HepG2 (cell line): ENCODE results near the gene CD7. TPM values are rescaled to one million over a fixed set of nuclear protein-coding genes. Genes with fewer than 3 reads are reported as not detected.

Source experiments
- ATAC-seq: fragments of 200-7000 bp; cut with Tn5 transposase; 3 replicates; pipeline ENCODE4 v1.9.1; 2020; ENCODE audit warnings: mild to moderate bottlenecking, moderate library complexity
- BruUV-seq: library from RNA; stranded (reverse); fragments of 400-500 nt; replicated peaks from 2 replicates; lab custom pipeline; 2021; lab: Mats Ljungman, UMichigan
- CTCF ChIA-PET: fragments of 300-600 bp; formaldehyde crosslinking; extraction: SDS; loops from one replicate; lab custom pipeline; 2021; ENCODE audit warnings: low total read pairs, inconsistent platforms, low intra/inter-chr PET ratio; lab: Yijun Ruan, JAX
- POLR2A ChIA-PET: fragments of 350-600 bp; sonication (Branson Sonifier 250); formaldehyde crosslinking; loops from one replicate; lab custom pipeline; 2020; ENCODE audit warnings: antibody characterized with exemption, inconsistent platforms; lab: Yijun Ruan, JAX
- DNase-seq: peaks from one replicate; pipeline ENCODE4 v3.0.0-alpha.2; 2015; ENCODE audit warnings: low spot score
- FAIRE-seq: peaks from 3 replicates; lab custom pipeline; 2011; peaks lifted over from hg19 to GRCh38; lab: Jason Lieb, UNC
- H2AFZ ChIP-seq: one replicate; pipeline ENCODE4 v1.6.1; 2011; ENCODE audit warnings: low read length, inconsistent platforms
- H3K27ac ChIP-seq: fragments of 300-600 bp; 3 replicates; pipeline ENCODE4 v1.8.0; 2011; ENCODE audit warnings: mixed run types, mild to moderate bottlenecking, mixed read lengths, low read length, inconsistent platforms; ENCODE audit not compliant: insufficient read depth; ENCODE audit errors: extremely low read length
- H3K27me3 ChIP-seq, 2 experiments: fragments of 200-600 bp in 1 of 2; 2 replicates in 1 of 2; 3 replicates in 1 of 2; pipeline versions ENCODE4 v1.6.0 to v1.8.0; 2011; ENCODE audit warnings: low read length in 2 of 2, mild to moderate bottlenecking in 2 of 2, moderate library complexity in 2 of 2, inconsistent platforms in 1 of 2; ENCODE audit not compliant: insufficient read depth in 2 of 2, control insufficient read depth in 1 of 2
- H3K36me3 ChIP-seq, 2 experiments: fragments of 200-600 bp in 1 of 2; replicated peaks in 1 of 2; 2 replicates in 1 of 2; 3 replicates in 1 of 2; pipeline versions ENCODE4 v1.5.1 to v1.8.0; 2011; ENCODE audit warnings: low read length in 2 of 2, inconsistent platforms in 1 of 2; ENCODE audit not compliant: insufficient read depth in 2 of 2, control insufficient read depth in 1 of 2
- H3K4me1 ChIP-seq: 2 replicates; pipeline ENCODE4 v1.5.1; 2012; ENCODE audit warnings: low read length, inconsistent platforms; ENCODE audit not compliant: insufficient read depth
- H3K4me2 ChIP-seq: 2 replicates; pipeline ENCODE4 v1.6.0; 2011; ENCODE audit warnings: low read depth, low read length, inconsistent platforms
- H3K4me3 ChIP-seq, 3 experiments: fragments of 200-600 bp in 1 of 3; sonication (generic), shearing (Covaris generic) in 1 of 3; replicated peaks in 1 of 3; 2 replicates each; pipeline ENCODE4 v1.5.1; 2011 to 2016; ENCODE audit warnings: low read length in 3 of 3, inconsistent platforms in 2 of 3, low read depth in 2 of 3, mild to moderate bottlenecking in 2 of 3, control low read depth in 1 of 3, mixed read lengths in 1 of 3; ENCODE audit not compliant: insufficient read depth in 1 of 3
- H3K79me2 ChIP-seq: one replicate; pipeline ENCODE4 v1.6.1; 2011; ENCODE audit warnings: low read length, inconsistent platforms; ENCODE audit not compliant: insufficient read depth
- H3K9ac ChIP-seq: 2 replicates; pipeline ENCODE4 v1.6.0; 2011; ENCODE audit warnings: mild to moderate bottlenecking, low read depth, low read length, inconsistent platforms; ENCODE audit not compliant: insufficient read depth
- H3K9me3 ChIP-seq: 2 replicates; pipeline ENCODE4 v1.5.1; 2012; ENCODE audit warnings: mild to moderate bottlenecking, low read length
- H4K20me1 ChIP-seq: 2 replicates; pipeline ENCODE4 v1.6.0; 2011; ENCODE audit warnings: inconsistent platforms, mild to moderate bottlenecking, low read length, moderate library complexity; ENCODE audit not compliant: insufficient read depth
- AHR ChIP-seq: IDR thresholded peaks from 2 replicates; pipeline ENCODE4 v1.6.1; 2018; ENCODE audit warnings: missing genetic modification reagents, missing compliant biosample characterization
- BHLHE40 ChIP-seq: IDR thresholded peaks from 2 replicates; pipeline ENCODE4 v1.6.1; 2011; ENCODE audit warnings: low read length, improper control_type of control experiment
- CREB1 ChIP-seq, 2 experiments: fragments of 450-650 bp in 1 of 2; IDR thresholded peaks; 2 replicates each; pipeline ENCODE4 v1.6.1; 2016 to 2017; ENCODE audit warnings: control low read depth in 1 of 2, mild to moderate bottlenecking in 1 of 2, missing compliant biosample characterization in 1 of 2, missing genetic modification characterization in 1 of 2
- FLYWCH1 ChIP-seq: sonication (generic); formaldehyde crosslinking; IDR thresholded peaks from 2 replicates; pipeline ENCODE4 v1.8.1; 2023; ENCODE audit warnings: mild to moderate bottlenecking, missing genetic modification reagents
- FOSL2 ChIP-seq: sonication (generic); formaldehyde crosslinking; IDR thresholded peaks from 2 replicates; pipeline ENCODE4 v1.4.0; 2020; ENCODE audit warnings: missing genetic modification reagents
- FOXO1 ChIP-seq: sonication (generic); formaldehyde crosslinking; IDR thresholded peaks from 2 replicates; pipeline ENCODE4 v1.4.0; 2020; ENCODE audit warnings: missing genetic modification reagents
- HIVEP1 ChIP-seq: sonication (generic); formaldehyde crosslinking; IDR thresholded peaks from 2 replicates; pipeline ENCODE4 v1.4.0; 2020; ENCODE audit warnings: mild to moderate bottlenecking, missing genetic modification reagents
- KAT2B ChIP-seq: fragments of 150-350 bp; IDR thresholded peaks from 2 replicates; pipeline ENCODE4 v1.6.1; 2014; ENCODE audit warnings: low read depth, low read length, borderline replicate concordance
- NFYB ChIP-seq: sonication (generic); formaldehyde crosslinking; IDR thresholded peaks from 2 replicates; pipeline ENCODE4 v1.4.0; 2020; ENCODE audit warnings: missing genetic modification reagents
- NR1H2 ChIP-seq: sonication (generic); formaldehyde crosslinking; IDR thresholded peaks from 2 replicates; pipeline ENCODE4 v1.8.1; 2022; ENCODE audit warnings: low read depth, missing genetic modification reagents, borderline replicate concordance
- POGZ ChIP-seq: sonication (generic); formaldehyde crosslinking; IDR thresholded peaks from 2 replicates; pipeline ENCODE4 v1.4.0; 2020; ENCODE audit warnings: mild to moderate bottlenecking, missing genetic modification reagents
- POLR2G ChIP-seq: fragments of 200-400 bp; formaldehyde crosslinking; IDR thresholded peaks from 2 replicates; pipeline ENCODE4 v1.6.1; 2018; ENCODE audit warnings: mild to moderate bottlenecking, low read depth, low read length, moderate library complexity
- TSC22D2 ChIP-seq: sonication (generic); formaldehyde crosslinking; IDR thresholded peaks from 2 replicates; pipeline ENCODE4 v1.5.1; 2020; ENCODE audit warnings: missing genetic modification reagents, mild to moderate bottlenecking, borderline replicate concordance
- ZKSCAN5 ChIP-seq: sonication (generic); formaldehyde crosslinking; IDR thresholded peaks from 2 replicates; pipeline ENCODE4 v1.5.1; 2020; ENCODE audit warnings: mild to moderate bottlenecking, missing genetic modification reagents
- ZNF230 ChIP-seq: sonication (generic); formaldehyde crosslinking; IDR thresholded peaks from 2 replicates; pipeline ENCODE4 v1.4.0; 2020; ENCODE audit warnings: mild to moderate bottlenecking, missing genetic modification reagents
- ZNF33A ChIP-seq: sonication (generic); formaldehyde crosslinking; IDR thresholded peaks from 2 replicates; pipeline ENCODE4 v1.5.1; 2020; ENCODE audit warnings: missing genetic modification reagents, mild to moderate bottlenecking, moderate library complexity, borderline replicate concordance
- ZNF572 ChIP-seq: sonication (generic); formaldehyde crosslinking; IDR thresholded peaks from 2 replicates; pipeline ENCODE4 v1.5.1; 2020; ENCODE audit warnings: mild to moderate bottlenecking, missing genetic modification reagents
- WGBS: methylation state at CpG from one replicate; pipeline ENCODE4 v1.1.6; 2017; ENCODE audit warnings: low lambda C conversion rate; 5-methylcytosine and 5-hydroxymethylcytosine counted together
- in situ Hi-C: cut with HindIII; loops from 2 replicates; pipeline ENCODE4 v1.10.0; 2017; ENCODE audit warnings: low pct_unique_long_range_greater_than_20kb; ENCODE audit not compliant: extremely low pct_ligation_motif_present
- intact Hi-C: fragments of 100-400 bp; cut with micrococcal nuclease; formaldehyde crosslinking; loops from one replicate; pipeline ENCODE4 v1.10.0; 2022; ENCODE audit not compliant: unreplicated experiment
- polyA plus RNA-seq, 8 experiments: library from polyadenylated mRNA; depleted of rRNA in 3 of 8; stranded (reverse) in 7 of 8; unstranded in 1 of 8; fragments of >200 nt; fragmentation: Illumina TruSeq in 4 of 8; extraction: Trizol in 4 of 8; gene quantifications; 2 replicates each; pipeline versions ENCODE4 v1.2.1 to v1.2.3, GENCODE V29; 2011 to 2016; ENCODE audit warnings: low read depth in 4 of 8, missing spikeins in 1 of 8, mixed read lengths in 1 of 8; ENCODE audit not compliant: insufficient read depth in 1 of 8
- total RNA-seq, 5 experiments: library from RNA; depleted of rRNA; stranded (reverse); fragments of >200 nt; fragmentation: Illumina TruSeq; extraction: Trizol; gene quantifications; 2 replicates each; pipeline ENCODE4 v1.2.3, GENCODE V29; 2016; ENCODE audit warnings: low read depth in 1 of 5
- TF ChIP-seq, protein P1 (sequence below): sonication (generic); formaldehyde crosslinking; IDR thresholded peaks from 2 replicates; pipeline ENCODE4 v1.8.1; 2022; ENCODE audit warnings: mild to moderate bottlenecking, missing genetic modification reagents
- TF ChIP-seq, protein P2 (sequence below): IDR thresholded peaks from 2 replicates; pipeline ENCODE4 v1.6.1; 2016; ENCODE audit warnings: mild to moderate bottlenecking, missing biosample characterization, missing genetic modification reagents
- TF ChIP-seq, protein P3 (sequence below): sonication (generic); formaldehyde crosslinking; IDR thresholded peaks from 2 replicates; pipeline ENCODE4 v1.5.0; 2020; ENCODE audit warnings: mild to moderate bottlenecking, missing genetic modification reagents
- TF ChIP-seq, protein P4 (sequence below): sonication (generic); formaldehyde crosslinking; IDR thresholded peaks from 2 replicates; pipeline ENCODE4 v1.4.0; 2020; ENCODE audit warnings: missing genetic modification reagents, borderline replicate concordance

The CD7 gene
- total and polyA plus RNA-seq, 2 of the 13 experiments (the other 11 are each of a cell fraction or from before 2014, with no cell fraction given): 67.6 to 76.4 TPM

DNA sequence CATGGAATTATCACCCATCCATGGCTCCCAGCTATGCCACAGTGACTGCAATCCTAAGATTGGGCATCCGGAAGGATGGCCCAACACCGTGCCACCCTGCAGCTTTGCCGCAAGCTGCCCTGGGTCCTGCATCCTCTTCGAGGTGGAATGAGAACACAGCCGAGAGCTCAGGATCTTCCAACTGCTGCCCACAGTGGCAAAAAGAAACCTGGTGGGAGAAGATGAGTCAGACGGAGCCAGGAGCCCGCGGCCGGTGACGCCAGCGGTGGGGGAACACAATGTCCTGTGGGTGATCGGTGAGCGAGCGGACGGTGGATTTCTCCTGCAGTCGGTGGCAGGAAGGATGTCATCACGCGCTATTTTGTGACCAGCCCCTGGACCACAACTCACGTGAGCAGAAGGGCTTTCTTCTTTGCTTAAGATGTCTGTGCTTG lies 20.1 kb downstream of the CD7 start:
- intact Hi-C loops: loop anchor here (5.0 kb wide), 1 partner anchor 40 kb away; no protein-coding TSS in a partner anchor
- CTCF ChIA-PET: no interaction called here
- H3K4me2 ChIP-seq: peak overlapping the region; percentile 99
- no peaks in the 10 kb centered on the region for H3K36me3 ChIP-seq
- no peak overlapping the region for H2AFZ ChIP-seq
- H3K79me2 ChIP-seq: no peaks in the 10 kb centered on the region
- peak overlapping the region; percentile 52 to 78 (median 56) for H3K4me3 ChIP-seq
- in situ Hi-C loops: no loop called here
- peak overlapping the region; percentile 71; the same call in 1 of the 2 replicates for H3K9ac ChIP-seq
- no peak for FAIRE-seq
- no peak for DNase-seq
- POLR2A ChIA-PET: interaction anchor here (1.1 to 12.8 kb wide), 14 partner anchors 9 to 206 kb away, joined by 3 to 270 read pairs (median 24); partner anchors contain the start of genes CD7, CSNK1D and SECTM1
- ATAC-seq: no peak
- no peaks in the 10 kb centered on the region for H3K9me3 ChIP-seq
- peaks cover 89% of the 10 kb centered on the region for H3K4me1 ChIP-seq
- no peaks in the 10 kb centered on the region for H4K20me1 ChIP-seq
- no peak overlapping the region for H3K27ac ChIP-seq
- H3K27me3 ChIP-seq: no peaks in the 10 kb centered on the region
- no TSS peak for BruUV-seq
- WGBS: 42% methylated on average over 19 of the region's 19 CpGs
- TF ChIP-seq, protein P1, sequence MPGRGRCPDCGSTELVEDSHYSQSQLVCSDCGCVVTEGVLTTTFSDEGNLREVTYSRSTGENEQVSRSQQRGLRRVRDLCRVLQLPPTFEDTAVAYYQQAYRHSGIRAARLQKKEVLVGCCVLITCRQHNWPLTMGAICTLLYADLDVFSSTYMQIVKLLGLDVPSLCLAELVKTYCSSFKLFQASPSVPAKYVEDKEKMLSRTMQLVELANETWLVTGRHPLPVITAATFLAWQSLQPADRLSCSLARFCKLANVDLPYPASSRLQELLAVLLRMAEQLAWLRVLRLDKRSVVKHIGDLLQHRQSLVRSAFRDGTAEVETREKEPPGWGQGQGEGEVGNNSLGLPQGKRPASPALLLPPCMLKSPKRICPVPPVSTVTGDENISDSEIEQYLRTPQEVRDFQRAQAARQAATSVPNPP (CRISPR knock-in tag): no peak
- TF ChIP-seq ZNF572 (CRISPR knock-in tag) (no peak), FLYWCH1 (CRISPR knock-in tag) (no peak), BHLHE40 (peak; percentile 87), FOXO1 (0 out of 2 replicates have a peak, but pooled peaks have one; percentile 20), HIVEP1 (CRISPR knock-in tag) (no peak; the same call in 1 of the 2 replicates), ZKSCAN5 (CRISPR knock-in tag) (no peak), FOSL2 (peak; percentile 72), POLR2G (no peak), NFYB (CRISPR knock-in tag) (peak; percentile 26; the same call in 1 of the 2 replicates), TSC22D2 (CRISPR knock-in tag) (no peak), ZNF230 (CRISPR knock-in tag) (0 out of 2 replicates have a peak, but pooled peaks have one; percentile 6), ZNF33A (CRISPR knock-in tag) (no peak), POGZ (CRISPR knock-in tag) (no peak), KAT2B (no peak), AHR (peak; percentile 65; the same call in 1 of the 2 replicates), CREB1 (IDR thresholded peaks at IDR 0.05) (0 out of 2 replicates have a peak, but pooled peaks have one; percentile 6), CREB1 (CRISPR knock-in tag; IDR thresholded peaks at IDR 0.05) (no peak), NR1H2 (no peak)
- TF ChIP-seq, protein P2, sequence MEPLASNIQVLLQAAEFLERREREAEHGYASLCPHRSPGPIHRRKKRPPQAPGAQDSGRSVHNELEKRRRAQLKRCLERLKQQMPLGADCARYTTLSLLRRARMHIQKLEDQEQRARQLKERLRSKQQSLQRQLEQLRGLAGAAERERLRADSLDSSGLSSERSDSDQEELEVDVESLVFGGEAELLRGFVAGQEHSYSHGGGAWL (CRISPR knock-in tag): no peak
- TF ChIP-seq, protein P3, sequence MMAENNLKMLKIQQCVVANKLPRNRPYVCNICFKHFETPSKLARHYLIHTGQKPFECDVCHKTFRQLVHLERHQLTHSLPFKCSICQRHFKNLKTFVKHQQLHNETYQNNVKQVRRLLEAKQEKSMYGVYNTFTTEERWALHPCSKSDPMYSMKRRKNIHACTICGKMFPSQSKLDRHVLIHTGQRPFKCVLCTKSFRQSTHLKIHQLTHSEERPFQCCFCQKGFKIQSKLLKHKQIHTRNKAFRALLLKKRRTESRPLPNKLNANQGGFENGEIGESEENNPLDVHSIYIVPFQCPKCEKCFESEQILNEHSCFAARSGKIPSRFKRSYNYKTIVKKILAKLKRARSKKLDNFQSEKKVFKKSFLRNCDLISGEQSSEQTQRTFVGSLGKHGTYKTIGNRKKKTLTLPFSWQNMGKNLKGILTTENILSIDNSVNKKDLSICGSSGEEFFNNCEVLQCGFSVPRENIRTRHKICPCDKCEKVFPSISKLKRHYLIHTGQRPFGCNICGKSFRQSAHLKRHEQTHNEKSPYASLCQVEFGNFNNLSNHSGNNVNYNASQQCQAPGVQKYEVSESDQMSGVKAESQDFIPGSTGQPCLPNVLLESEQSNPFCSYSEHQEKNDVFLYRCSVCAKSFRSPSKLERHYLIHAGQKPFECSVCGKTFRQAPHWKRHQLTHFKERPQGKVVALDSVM (CRISPR knock-in tag): no peak
- TF ChIP-seq, protein P4, sequence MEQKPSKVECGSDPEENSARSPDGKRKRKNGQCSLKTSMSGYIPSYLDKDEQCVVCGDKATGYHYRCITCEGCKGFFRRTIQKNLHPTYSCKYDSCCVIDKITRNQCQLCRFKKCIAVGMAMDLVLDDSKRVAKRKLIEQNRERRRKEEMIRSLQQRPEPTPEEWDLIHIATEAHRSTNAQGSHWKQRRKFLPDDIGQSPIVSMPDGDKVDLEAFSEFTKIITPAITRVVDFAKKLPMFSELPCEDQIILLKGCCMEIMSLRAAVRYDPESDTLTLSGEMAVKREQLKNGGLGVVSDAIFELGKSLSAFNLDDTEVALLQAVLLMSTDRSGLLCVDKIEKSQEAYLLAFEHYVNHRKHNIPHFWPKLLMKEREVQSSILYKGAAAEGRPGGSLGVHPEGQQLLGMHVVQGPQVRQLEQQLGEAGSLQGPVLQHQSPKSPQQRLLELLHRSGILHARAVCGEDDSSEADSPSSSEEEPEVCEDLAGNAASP (CRISPR knock-in tag): 0 out of 2 replicates have a peak, but pooled peaks have one; percentile 9
